NT2/D1 (cell line): Measurements from ENCODE around the gene HSDL1.

Experiments used
- SUZ12 ChIP-seq: IDR thresholded peaks from 2 replicates; pipeline ENCODE4 v1.6.1; 2011; ENCODE audit not compliant: insufficient read length, insufficient read depth; ENCODE audit errors: extremely low read depth
- YY1 ChIP-seq: IDR thresholded peaks from 2 replicates; pipeline ENCODE4 v1.6.1; 2011; ENCODE audit not compliant: insufficient read length, insufficient read depth
- ZNF274 ChIP-seq: IDR thresholded peaks from 2 replicates; pipeline ENCODE4 v1.6.1; 2011; ENCODE audit warnings: mild to moderate bottlenecking, low read depth, low read length

DNA sequence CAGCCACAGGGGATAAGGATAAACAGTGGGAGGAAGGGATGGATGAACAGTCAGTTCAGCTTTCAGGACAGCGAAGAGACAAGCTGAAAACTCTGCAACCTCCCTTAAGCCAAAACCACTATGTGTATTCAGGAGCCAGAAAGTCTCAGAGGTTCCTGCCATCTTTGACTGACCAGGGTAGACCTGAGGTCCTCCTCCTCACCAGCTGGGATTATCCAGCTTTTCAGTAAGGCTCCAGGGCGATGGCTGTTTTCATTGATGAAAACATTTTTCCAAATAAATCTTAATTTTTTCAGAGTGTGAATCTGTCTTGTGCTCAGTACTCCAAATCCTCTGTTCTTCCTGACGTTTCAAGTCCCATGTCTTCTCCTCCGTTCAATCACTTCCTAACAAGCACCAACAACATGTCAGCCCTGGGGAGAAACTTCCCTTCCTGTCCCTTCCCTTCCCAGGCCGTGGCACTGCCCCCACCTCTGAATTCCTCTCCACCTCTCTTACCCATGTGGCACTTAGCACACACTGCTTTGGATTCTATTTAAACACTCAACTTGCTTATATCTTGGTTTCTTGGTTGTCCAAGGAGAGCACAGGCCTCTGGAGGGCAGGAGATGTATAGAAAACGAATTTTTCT, 5.2 kb downstream of the HSDL1 start:
- TF ChIP-seq YY1, result no peak
- no peak for TF ChIP-seq SUZ12
- TF ChIP-seq ZNF274, result no peak
